Tibial artery (tissue), 4 donors: ENCODE data around the gene FBXW9.
"Not testable (repeated sequence)": the region's sequence is repeated elsewhere in the genome, so short reads cannot be mapped to it uniquely, and the experiment has no call there.

ENCODE experiments used
- DNase-seq, 2 donors: peaks; one replicate each; pipeline ENCODE4 v3.0.0-alpha.2; 2019
- H3K27ac ChIP-seq, 2 donors: fragments of 200-600 bp; sonication (generic) in 1 of 2; 1 replicate in 1 of 2; 2 replicates in 1 of 2; pipeline ENCODE4 v1.5.1; 2018 to 2019; ENCODE audit warnings: mild to moderate bottlenecking in 1 of 2
- H3K27me3 ChIP-seq, 2 donors: fragments of 200-600 bp; sonication (generic) in 1 of 2; one replicate each; pipeline versions ENCODE4 v1.5.1 to v1.6.0; 2016 to 2019
- H3K36me3 ChIP-seq, 3 donors: fragments of 200-600 bp; sonication (generic) in 2 of 3; one replicate each; pipeline ENCODE4 v1.5.1; 2016 to 2019; ENCODE audit warnings: mild to moderate bottlenecking in 2 of 3
- H3K4me1 ChIP-seq, 4 donors: fragments of 200-600 bp; sonication (generic) in 2 of 4; 1 replicate in 3 of 4; 2 replicates in 1 of 4; pipeline ENCODE4 v1.5.1; 2016 to 2019
- H3K4me3 ChIP-seq, 2 donors: fragments of 200-600 bp; sonication (generic) in 1 of 2; 1 replicate in 1 of 2; 2 replicates in 1 of 2; pipeline ENCODE4 v1.5.1; 2018 to 2019; ENCODE audit warnings: mild to moderate bottlenecking in 2 of 2
- H3K9me3 ChIP-seq, 3 donors: fragments of 200-600 bp; sonication (generic) in 1 of 3; one replicate each; pipeline ENCODE4 v1.5.1; 2016 to 2019
- CTCF ChIP-seq, 2 experiments: fragments of 200-600 bp in 1 of 2; fragments of 450-650 bp in 1 of 2; IDR thresholded peaks; one replicate each; pipeline ENCODE4 v1.5.1; 2017 to 2019; ENCODE audit warnings: antibody characterized with exemption in 2 of 2, mild to moderate bottlenecking in 1 of 2, moderate library complexity in 1 of 2
- intact Hi-C: fragments of 100-400 bp; cut with DNase I; formaldehyde crosslinking; loops from one replicate; pipeline ENCODE4 v1.15.0; 2023; ENCODE audit warnings: low total_unique reads

FBXW9 gene

GRCh38 chr19:12733369-12734214 lies 37.2 kb upstream of the FBXW9 start:
- intact Hi-C loops = loop anchor here (2.0 kb wide), 1 partner anchor 53 kb away; the partner anchor contains the start of gene DHPS
- Histone ChIP-seq H3K9me3 (no peaks in the 10 kb centered on the region), H3K27me3 (no peaks in the 10 kb centered on the region), H3K27ac (peak overlapping the region; percentile 94 to 97), H3K4me3 (peak overlapping the region; percentile 91 to 100), H3K4me1 (peaks cover 5 to 51% (median 39%) of the 10 kb centered on the region in 4 donors), H3K36me3 (peaks cover 17 to 33% (median 30%) of the 10 kb centered on the region in 3 donors)
- DNase-seq = no peak
- no peak for TF ChIP-seq CTCF (IDR thresholded peaks at IDR 0.05)

DNA sequence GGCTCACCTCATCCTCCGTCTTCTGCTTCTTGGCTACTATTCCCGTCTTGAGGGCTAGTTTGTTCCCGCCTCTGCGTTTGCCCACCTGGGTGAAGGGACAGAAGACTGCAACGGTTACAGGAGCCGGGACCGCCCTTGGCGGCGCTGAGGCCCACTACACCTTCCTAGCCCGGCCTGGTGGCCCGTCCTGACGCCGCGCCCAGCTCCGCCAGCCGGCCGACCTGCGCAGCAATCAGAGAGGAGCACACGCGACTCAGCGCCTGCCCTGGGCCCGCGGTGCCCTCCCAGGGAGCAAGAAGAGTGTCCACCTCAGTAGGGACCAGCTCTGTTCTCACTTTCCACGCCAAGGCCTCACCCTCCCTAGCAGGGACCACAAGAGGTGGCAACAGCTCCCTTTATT lies 34.9 kb upstream of the FBXW9 start:
- Histone ChIP-seq H3K4me3 (no peak overlapping the region), H3K27ac (no peak overlapping the region), H3K4me1 (peaks cover 5 to 36% (median 26%) of the 10 kb centered on the region in 4 donors), H3K9me3 (no peaks in the 10 kb centered on the region), H3K36me3 (peaks cover 18 to 51% (median 36%) of the 10 kb centered on the region in 3 donors), H3K27me3 (no peaks in the 10 kb centered on the region)
- intact Hi-C loops = no loop called here
- DNase-seq = no peak
- no peak for TF ChIP-seq CTCF (IDR thresholded peaks at IDR 0.05)

DNA sequence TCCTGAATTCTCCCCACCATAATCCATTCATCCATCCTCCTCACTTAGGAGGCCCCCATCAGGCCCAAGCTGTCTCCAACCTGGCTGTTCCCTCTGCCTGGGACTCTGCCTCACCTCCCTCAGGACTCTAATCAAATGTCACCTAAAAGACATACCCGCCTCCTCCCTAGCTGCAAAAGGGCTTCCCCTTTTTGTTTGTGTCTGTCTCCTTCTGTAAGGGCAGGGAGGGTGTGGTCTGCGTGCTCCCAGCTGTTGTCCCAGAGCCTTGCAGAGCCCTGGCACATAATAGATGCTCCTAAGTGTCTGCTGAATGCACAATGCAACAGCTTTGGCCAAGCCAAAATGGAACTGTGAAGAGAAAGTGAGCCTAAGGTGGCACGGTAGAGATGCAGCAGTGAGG lies 33.6 kb upstream of the FBXW9 start:
- no peak overlapping the region for H3K27ac ChIP-seq
- TF ChIP-seq CTCF (IDR thresholded peaks at IDR 0.05) = no peak
- no peak for DNase-seq
- H3K9me3 ChIP-seq = no peaks in the 10 kb centered on the region
- peaks cover 18 to 54% (median 36%) of the 10 kb centered on the region in 3 donors for H3K36me3 ChIP-seq
- H3K4me3 ChIP-seq = no peak overlapping the region
- H3K27me3 ChIP-seq = no peaks in the 10 kb centered on the region
- H3K4me1 ChIP-seq = peaks cover 5 to 29% (median 23%) of the 10 kb centered on the region in 4 donors
- intact Hi-C loops = no loop called here

GRCh38 chr19:12727745-12728433 lies 31.5 kb upstream of the FBXW9 start:
- Histone ChIP-seq H3K4me1 (peaks cover under 1 to 29% (median 24%) of the 10 kb centered on the region in 4 donors), H3K36me3 (peaks cover 18 to 54% (median 36%) of the 10 kb centered on the region in 3 donors), H3K9me3 (no peaks in the 10 kb centered on the region), H3K27me3 (no peaks in the 10 kb centered on the region), H3K4me3 (no peak overlapping the region), H3K27ac (no peak overlapping the region)
- intact Hi-C loops = no loop called here
- DNase-seq = no peak
- TF ChIP-seq CTCF (IDR thresholded peaks at IDR 0.05) = no peak

GRCh38 chr19:12726988-12727316 lies 30.5 kb upstream of the FBXW9 start:
- H3K4me1 ChIP-seq = peaks cover 0 to 21% (median 16%) of the 10 kb centered on the region in 4 donors
- TF ChIP-seq CTCF (IDR thresholded peaks at IDR 0.05) = no peak
- no peaks in the 10 kb centered on the region for H3K27me3 ChIP-seq
- no peak overlapping the region for H3K27ac ChIP-seq
- no peaks in the 10 kb centered on the region for H3K9me3 ChIP-seq
- H3K36me3 ChIP-seq = peaks cover 18 to 54% (median 36%) of the 10 kb centered on the region in 3 donors
- H3K4me3 ChIP-seq = no peak overlapping the region
- no peak for DNase-seq
- intact Hi-C loops = no loop called here

DNA sequence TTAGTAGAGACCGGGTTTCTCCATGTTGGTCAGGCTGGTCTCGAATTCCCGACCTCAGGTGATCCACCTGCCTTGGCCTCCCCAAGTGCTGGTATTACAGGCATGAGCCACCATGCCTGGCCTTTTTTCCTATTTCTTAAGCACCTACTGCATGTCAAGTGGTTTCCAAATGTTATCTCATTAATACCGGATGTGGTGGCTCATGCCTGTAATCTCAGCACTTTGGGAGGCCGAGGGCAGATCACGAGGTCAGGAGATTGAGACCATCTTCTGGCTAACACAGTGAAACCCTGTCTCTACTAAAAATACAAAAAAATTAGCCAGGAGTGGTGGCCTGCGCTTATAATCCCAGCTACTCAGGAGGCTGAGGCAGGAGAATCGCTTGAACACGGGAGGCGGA lies 29.2 kb upstream of the FBXW9 start:
- H3K27ac ChIP-seq, intact Hi-C loops, H3K4me3 ChIP-seq, H3K9me3 ChIP-seq, DNase-seq, H3K27me3 ChIP-seq: not testable (repeated sequence)
- H3K4me1 ChIP-seq = peaks cover 0 to 25% (median 21%) of the 10 kb centered on the region in 4 donors
- peaks cover 16 to 42% (median 27%) of the 10 kb centered on the region in 3 donors for H3K36me3 ChIP-seq
